Measurements from ENCODE around the gene AKAP13.

The AKAP13 gene

DNA sequence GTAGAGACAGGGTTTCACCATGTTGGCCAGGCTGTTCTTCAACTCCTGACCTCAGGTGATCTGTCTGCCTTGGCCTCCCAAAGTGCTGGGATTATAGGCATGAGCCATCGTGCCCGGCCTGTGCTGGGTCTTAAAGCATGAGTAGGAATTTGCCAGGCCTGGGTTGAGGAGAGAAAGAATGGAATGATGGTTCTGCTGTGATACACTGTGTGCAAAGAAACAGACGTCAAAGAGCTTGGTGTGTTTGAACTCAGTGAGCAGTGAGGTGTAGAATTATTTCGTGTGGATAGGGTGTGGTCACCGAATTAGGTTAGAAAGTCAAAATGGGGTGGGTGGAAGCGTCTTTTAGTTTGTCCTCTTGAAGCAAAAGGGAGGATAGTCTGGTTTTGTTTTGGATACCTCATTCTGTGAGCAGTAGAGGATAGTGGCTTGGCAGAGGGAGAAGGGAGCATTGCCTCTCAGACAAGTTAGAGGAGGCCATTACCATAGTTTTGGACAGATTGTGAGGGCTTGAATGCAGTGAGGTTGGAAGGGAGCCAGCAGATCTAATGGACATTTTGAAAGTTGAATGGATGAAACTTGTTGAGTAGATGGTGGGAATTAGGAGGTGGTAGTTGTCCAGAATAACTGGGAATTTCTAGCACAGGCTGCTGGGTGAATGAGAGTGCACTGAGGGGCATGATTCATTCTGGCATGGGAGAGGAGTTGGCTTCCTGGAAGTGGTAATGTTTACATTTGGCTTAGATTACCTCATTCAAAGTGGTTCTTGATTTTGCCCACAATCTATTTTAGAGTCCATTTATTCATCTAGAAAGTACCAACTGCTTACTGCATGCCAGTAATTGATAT is 27.2 kb downstream of the AKAP13 start:
- TF ChIP-seq, protein P1, sequence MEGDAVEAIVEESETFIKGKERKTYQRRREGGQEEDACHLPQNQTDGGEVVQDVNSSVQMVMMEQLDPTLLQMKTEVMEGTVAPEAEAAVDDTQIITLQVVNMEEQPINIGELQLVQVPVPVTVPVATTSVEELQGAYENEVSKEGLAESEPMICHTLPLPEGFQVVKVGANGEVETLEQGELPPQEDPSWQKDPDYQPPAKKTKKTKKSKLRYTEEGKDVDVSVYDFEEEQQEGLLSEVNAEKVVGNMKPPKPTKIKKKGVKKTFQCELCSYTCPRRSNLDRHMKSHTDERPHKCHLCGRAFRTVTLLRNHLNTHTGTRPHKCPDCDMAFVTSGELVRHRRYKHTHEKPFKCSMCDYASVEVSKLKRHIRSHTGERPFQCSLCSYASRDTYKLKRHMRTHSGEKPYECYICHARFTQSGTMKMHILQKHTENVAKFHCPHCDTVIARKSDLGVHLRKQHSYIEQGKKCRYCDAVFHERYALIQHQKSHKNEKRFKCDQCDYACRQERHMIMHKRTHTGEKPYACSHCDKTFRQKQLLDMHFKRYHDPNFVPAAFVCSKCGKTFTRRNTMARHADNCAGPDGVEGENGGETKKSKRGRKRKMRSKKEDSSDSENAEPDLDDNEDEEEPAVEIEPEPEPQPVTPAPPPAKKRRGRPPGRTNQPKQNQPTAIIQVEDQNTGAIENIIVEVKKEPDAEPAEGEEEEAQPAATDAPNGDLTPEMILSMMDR (IDR thresholded peaks at IDR 0.05; ENCODE audit: low read depth, low read length, missing control alignments): no peak
- H3K4me3 ChIP-seq (replicated peaks; ENCODE audit: low read depth, low read length): no peak overlapping the region
- DNase-seq (ENCODE audit: extremely low read depth, low read depth): peak; percentile 66

DNA sequence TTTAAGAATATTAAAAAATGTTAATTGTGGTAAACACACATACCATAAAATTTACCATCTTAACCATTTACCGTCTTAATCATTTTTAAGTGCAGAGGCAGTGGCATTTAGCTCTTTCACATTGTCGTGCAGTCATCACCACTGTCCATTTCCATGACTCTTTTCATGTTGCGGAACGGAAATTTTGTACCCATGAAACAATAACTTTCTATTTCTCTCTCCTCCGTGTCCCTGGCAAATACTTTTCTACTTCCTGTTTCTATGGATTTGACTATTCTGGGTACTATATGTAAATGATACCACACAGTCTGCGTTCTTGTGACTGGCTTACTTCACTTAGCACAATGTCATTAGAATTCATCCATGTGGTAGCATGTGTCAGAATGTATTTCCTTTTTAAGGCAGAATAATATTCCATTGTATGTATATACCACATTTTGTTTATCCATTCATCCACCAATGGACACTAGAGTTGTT is 27.9 kb downstream of the AKAP13 start:
- TF ChIP-seq, protein P1 (IDR thresholded peaks at IDR 0.05; ENCODE audit: low read depth, low read length, missing control alignments): no peak
- DNase-seq (ENCODE audit: extremely low read depth, low read depth): no peak
- no peak overlapping the region for H3K4me3 ChIP-seq (replicated peaks; ENCODE audit: low read depth, low read length)

DNA sequence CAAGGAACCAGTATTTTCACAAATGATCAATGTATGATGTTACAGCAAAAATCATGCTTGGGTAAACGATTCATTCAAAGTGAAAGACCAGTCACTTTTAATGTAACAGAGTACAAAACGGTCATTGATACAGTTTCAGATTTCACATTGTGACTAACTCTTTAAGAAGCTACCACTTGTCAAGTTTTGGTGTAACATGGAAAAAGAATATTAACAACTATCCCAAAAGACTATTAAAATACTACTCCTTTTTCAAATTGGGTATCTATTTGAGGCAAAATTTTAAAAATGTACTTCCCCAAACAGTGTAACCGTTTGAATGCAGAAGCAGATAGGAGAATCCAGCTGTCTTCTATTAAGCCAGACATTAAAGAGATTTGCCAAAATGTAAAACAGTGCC is 31.7 kb downstream of the AKAP13 start:
- TF ChIP-seq, protein P1 (IDR thresholded peaks at IDR 0.05; ENCODE audit: low read depth, low read length, missing control alignments): no peak
- no peak for DNase-seq (ENCODE audit: extremely low read depth, low read depth)
- no peak overlapping the region for H3K4me3 ChIP-seq (replicated peaks; ENCODE audit: low read depth, low read length)

DNA sequence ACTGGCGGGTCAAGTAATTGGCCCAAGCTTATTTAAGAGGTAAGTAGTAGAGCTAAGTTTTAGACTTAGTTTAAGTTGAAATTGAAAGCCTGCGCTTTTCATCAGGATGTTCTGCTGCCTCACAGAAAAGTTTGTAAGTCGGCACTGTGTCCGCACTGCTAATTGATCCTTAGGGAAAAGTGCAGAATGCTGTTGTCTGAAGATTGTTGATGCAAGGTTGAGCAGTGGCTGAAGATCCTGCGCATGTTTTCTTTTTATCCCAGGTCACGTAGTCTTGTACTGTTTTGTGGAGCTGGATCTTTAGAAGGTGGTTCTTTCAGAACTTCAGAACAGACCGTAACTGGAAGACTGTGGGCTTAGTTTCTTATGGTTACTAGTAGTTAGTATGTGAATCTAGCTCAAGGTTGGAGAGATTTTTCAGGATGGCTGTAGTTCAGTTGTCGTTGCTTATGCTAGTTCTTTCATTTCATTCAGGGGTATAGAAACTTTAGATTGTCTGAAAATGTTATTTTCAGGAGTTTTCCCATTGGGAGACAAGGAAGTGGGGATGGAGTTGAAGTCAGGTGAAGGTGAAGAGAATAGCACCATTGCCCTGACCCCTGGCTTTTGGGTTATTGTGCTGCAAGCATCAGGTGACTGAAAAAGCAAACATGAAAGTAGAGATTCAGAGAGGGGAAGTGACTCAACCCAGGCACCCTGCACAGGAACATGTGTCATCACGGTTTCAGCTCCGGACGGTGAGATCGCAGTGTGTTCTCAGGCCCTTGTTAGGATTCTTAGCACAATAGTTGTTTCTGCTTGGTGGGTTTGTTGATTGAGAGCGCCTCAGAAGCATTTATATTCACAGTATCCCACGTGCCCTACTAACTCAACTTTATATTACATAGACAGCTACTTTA is 32.8 kb downstream of the AKAP13 start:
- H3K4me3 ChIP-seq (replicated peaks; ENCODE audit: low read depth, low read length): no peak overlapping the region
- DNase-seq (ENCODE audit: extremely low read depth, low read depth): peak; percentile 77

DNA sequence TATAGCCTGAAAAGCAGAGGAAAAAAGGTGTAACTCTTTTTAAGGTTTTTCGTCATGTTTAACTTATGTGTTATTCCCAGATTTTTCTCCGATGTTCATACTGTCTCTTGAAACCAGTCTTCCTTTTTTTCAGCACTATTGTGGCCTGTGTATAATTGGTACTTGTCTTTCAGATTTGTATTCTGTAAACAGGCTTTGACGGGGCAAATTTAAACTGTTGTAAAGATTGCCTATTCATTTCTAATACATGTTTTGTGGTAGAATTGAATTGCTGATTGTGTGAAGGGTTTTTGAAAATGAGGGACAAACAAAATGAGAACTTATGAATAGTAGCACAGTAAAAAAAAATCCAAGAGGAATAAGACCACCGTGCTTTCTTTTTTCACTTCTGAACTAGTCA is 33.6 kb downstream of the AKAP13 start:
- TF ChIP-seq, protein P1 (IDR thresholded peaks at IDR 0.05; ENCODE audit: low read depth, low read length, missing control alignments): no peak
- H3K4me3 ChIP-seq (replicated peaks; ENCODE audit: low read depth, low read length): no peak overlapping the region
- DNase-seq (ENCODE audit: extremely low read depth, low read depth): no peak

More for the DNA sequence above, 32.8 kb downstream of the AKAP13 start:
- TF ChIP-seq, protein P1 (IDR thresholded peaks at IDR 0.05; ENCODE audit: low read depth, low read length, missing control alignments): no peak

DNA sequence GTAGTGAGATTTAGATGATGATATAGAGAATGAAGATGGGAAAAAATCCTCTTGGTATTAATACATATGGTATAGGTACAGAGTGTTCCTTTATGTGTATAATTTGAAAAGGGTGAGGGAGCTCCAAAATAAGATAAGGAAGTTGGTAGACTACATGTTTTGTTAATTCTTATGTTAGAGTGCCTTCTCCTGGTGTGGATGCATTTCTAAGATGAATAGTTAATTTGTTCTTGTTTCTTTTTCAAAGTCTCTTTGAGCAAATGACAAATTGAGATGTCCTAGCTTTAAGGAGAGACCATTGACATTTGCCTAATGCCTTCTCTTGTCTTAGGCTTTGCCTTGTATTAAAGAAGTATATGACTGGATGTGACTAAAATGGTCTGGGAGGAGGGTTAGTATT is 34.1 kb downstream of the AKAP13 start:
- no peak overlapping the region for H3K4me3 ChIP-seq (replicated peaks; ENCODE audit: low read depth, low read length)
- DNase-seq (ENCODE audit: extremely low read depth, low read depth): no peak
- TF ChIP-seq, protein P1 (IDR thresholded peaks at IDR 0.05; ENCODE audit: low read depth, low read length, missing control alignments): no peak
